ENCODE results near the gene SPAG9. TPM values are rescaled to one million over a fixed set of nuclear protein-coding genes. Genes with fewer than 3 reads are reported as not detected.
A peak's percentile ranks its signal among the peaks of the same experiment; 100 is the strongest.
"Not testable (repeated sequence)": the region's sequence is repeated elsewhere in the genome, so short reads cannot be mapped to it uniquely, and the experiment has no call there.

Gene SPAG9
- total and polyA plus RNA-seq, 12 donors: 20.7 to 65.8 (median 51.6) TPM

DNA sequence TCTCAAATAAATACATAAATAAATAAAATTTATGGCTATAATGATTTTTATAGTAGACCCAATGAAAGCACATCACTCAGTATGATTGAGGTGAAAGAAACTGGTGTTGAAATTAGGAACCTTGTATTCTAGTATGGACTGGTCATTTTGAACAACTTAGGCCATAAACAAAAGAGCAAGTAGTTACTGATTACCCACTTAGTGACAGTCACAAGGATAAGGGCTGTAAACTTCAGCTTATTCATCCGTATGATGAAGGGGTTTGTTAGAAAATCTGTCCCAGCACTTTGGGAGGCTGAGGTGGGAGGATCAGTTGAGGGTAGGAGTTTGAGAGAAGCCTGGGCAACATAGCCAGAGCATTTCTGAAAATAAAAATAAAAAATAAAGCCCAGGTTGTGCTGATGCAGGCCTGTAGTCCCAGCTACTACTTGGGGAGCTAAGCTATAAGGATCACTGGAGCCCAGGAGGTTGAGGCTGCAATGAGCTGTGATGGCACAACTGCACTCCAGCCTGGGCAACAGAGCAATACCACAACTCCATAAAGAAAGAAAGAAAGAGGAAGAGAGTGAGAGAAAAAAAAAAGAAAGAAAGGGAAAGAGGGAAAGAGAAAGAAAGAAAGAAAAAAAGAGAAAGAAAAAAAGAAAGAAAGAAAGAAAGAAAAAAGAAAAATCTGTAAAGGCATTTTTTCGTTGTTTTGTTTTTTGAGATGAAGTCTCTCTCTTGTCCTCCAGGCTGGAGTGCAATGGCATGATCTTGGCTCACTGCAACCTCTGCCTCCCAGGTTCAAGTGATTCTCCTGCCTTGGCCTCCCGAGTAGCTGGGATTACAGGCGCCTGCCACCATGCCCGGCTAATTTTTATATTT lies 4.2 kb upstream of the SPAG9 start:
- TF ChIP-seq, protein P1, sequence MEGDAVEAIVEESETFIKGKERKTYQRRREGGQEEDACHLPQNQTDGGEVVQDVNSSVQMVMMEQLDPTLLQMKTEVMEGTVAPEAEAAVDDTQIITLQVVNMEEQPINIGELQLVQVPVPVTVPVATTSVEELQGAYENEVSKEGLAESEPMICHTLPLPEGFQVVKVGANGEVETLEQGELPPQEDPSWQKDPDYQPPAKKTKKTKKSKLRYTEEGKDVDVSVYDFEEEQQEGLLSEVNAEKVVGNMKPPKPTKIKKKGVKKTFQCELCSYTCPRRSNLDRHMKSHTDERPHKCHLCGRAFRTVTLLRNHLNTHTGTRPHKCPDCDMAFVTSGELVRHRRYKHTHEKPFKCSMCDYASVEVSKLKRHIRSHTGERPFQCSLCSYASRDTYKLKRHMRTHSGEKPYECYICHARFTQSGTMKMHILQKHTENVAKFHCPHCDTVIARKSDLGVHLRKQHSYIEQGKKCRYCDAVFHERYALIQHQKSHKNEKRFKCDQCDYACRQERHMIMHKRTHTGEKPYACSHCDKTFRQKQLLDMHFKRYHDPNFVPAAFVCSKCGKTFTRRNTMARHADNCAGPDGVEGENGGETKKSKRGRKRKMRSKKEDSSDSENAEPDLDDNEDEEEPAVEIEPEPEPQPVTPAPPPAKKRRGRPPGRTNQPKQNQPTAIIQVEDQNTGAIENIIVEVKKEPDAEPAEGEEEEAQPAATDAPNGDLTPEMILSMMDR (IDR thresholded peaks at IDR 0.05): no peak
- Histone ChIP-seq H3K27ac (no peak overlapping the region), H3K9me3 (no peaks in the 10 kb centered on the region), H3K27me3 (no peaks in the 10 kb centered on the region), H3K36me3 (no peaks in the 10 kb centered on the region), H3K4me1 (peaks cover 0 to 29% (median 0%) of the 10 kb centered on the region in 9 donors), H3K4me3 (no peak overlapping the region)
- WGBS, 2 donors: 90 to 93% methylated on average over 5 of the region's 5 CpGs
- intact Hi-C loops (cut with DNase I): no loop called here
- DNase-seq (no peak), ATAC-seq (no peak)

DNA sequence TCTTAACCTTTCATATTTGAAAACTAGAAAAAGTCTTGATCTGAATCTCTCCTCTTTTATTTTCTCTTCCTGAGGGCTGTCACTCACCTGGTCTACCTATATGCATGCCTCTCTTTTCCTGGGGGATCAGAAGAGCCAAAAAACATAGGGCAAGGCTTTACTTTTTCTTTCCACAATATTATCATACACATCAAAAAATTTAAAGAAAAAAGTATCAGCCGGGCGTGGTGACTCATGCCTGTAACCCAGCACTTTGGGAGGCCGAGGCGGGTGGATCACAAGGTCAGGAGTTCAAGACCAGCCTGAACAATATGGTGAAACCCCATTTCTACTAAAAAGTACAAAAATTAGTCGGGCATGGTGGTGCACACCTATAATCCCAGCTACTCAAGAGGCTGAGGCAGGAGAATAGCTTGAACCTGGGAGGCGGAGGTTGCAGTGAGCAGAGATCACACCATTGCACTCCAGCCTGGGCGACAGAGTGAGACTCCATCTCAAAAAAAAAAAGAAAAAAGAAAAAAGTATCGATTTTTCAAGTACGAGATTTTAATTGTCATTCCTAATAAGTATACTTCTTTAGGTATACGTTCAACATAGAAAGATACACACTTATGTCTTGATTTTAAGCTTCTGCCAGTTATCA lies 1.9 kb upstream of the SPAG9 start:
- Histone ChIP-seq H3K4me1 (peaks cover 9 to 40% (median 19%) of the 10 kb centered on the region in 9 donors), H3K27ac (peak overlapping the region; percentile 95 to 100 (median 98)), H3K4me3 (peak overlapping the region in 2 of 10 donors; percentile 99)
- intact Hi-C loops (cut with DNase I); H3K9me3 ChIP-seq; H3K27me3 ChIP-seq; H3K36me3 ChIP-seq; DNase-seq; ATAC-seq: not testable (repeated sequence)
- 90 to 95% methylated on average over 10 of the region's 10 CpGs for WGBS, 2 donors

DNA sequence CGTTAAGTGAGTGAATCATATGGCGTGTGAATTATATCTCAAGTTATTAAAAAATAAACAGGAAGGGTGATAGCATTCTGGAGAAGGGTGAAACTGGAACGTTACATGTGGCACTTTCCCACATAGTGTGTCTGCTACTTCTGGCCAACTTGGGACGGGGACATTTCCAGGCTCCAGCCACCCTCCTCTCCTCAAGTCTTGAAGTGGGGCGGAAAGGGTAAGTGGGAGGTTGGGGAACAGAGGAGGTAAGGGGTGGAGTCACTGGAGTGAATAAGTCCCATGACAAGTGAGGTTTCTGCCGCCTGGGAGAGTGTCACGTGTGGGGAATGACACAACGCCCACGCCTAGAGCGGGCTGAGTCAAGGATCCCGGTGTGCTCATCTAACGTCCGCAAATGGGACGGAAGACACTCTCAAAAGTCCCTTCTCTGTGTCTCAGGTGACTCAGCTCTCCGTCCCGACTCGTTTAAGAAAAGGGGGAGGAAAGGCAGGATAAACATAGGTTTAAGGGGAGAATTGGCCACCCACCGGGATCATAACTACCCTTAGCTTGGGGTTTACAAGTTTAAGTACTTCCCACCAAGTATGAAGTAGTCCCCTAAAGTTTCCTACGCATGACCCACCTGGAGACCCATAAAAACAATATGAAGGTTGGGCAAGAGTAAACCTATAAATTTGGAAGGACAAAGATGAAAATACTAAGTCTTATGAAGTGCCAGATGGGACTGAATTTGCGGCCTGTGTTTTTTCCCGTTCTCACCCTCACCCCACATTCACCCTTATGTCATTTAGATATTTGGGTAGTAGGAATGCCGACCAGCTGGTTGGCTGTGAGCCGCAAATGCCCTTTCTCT lies 1.2 kb upstream of the SPAG9 start:
- Histone ChIP-seq H3K27me3 (no peaks in the 10 kb centered on the region), H3K36me3 (no peaks in the 10 kb centered on the region), H3K9me3 (no peaks in the 10 kb centered on the region), H3K4me1 (peaks cover 9 to 47% (median 24%) of the 10 kb centered on the region in 9 donors), H3K27ac (peak overlapping the region; percentile 95 to 100 (median 98)), H3K4me3 (peak overlapping the region; percentile 41 to 99 (median 96))
- intact Hi-C loops (cut with DNase I): loop anchor here in 5 of 10 donors (1.0 to 2.0 kb wide), 4 partner anchors 31 to 255 kb away; partner anchors contain the start of genes NME1 (in 4 of the 5), NME2 (in 1 of the 5) and TOB1 (in 1 of the 5)
- peak; percentile 71 to 92 (median 90) for ATAC-seq
- TF ChIP-seq, protein P1 (IDR thresholded peaks at IDR 0.05): no peak
- DNase-seq: peak; percentile 78 to 93
- 21 to 23% methylated on average over 23 of the region's 23 CpGs for WGBS, 2 donors

DNA sequence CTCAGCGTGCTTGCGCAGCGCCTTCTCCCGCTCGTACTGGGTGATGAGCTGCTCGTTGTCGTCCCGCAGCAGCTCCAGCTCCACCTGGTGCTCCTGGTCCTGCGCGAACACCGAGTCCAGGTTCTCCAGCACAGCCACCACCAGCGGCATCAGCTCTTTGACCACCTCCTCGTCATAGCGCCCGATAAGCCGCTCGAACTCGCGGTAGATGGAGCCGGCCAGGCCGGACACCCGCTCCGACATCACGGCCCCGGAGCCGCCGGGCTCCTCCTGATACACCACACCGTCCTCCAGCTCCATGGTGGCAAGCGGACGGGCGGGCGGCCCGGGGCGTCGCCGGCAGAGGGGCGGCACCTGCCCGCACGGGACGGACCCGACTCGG lies 320 bp downstream of the SPAG9 start:
- intact Hi-C loops (cut with DNase I): loop anchor here in 4 of 10 donors (1.0 to 2.0 kb wide), 3 partner anchors 32 to 254 kb away; partner anchors contain the start of genes NME1 (in 3 of the 4) and TOB1 (in 1 of the 4)
- ATAC-seq: peak in 5 of 8 donors; percentile 2 to 55 (median 12)
- H3K4me1 ChIP-seq: peaks cover 9 to 47% (median 29%) of the 10 kb centered on the region in 9 donors

More for the DNA sequence above, 320 bp downstream of the SPAG9 start:
- Histone ChIP-seq H3K36me3 (no peaks in the 10 kb centered on the region), H3K27me3 (no peaks in the 10 kb centered on the region), H3K27ac (peak overlapping the region; percentile 94 to 100 (median 98)), H3K9me3 (no peaks in the 10 kb centered on the region), H3K4me3 (peak overlapping the region; percentile 74 to 99 (median 98))
- TF ChIP-seq, protein P1 (IDR thresholded peaks at IDR 0.05): no peak
- 0% methylated on average over 41 to 42 of the region's 42 CpGs for WGBS, 2 donors
- no peak for DNase-seq
